ENCODE results near the gene FMNL1.
"Not testable (repeated sequence)": the region's sequence is repeated elsewhere in the genome, so short reads cannot be mapped to it uniquely, and the experiment has no call there.

- TF ChIP-seq CTCF (IDR thresholded peaks at IDR 0.05); ZFX (IDR thresholded peaks at IDR 0.05; ENCODE audit: borderline replicate concordance): not testable (repeated sequence)
Measured at GRCh38 chr17:45201880-45202279, 19.8 kb upstream of the FMNL1 start.
